Endothelial cell of umbilical vein (primary cell): ENCODE measurements around the gene ANKRD12. TPM values are rescaled to one million over a fixed set of nuclear protein-coding genes. Genes with fewer than 3 reads are reported as not detected.

Experiments used
- BruUV-seq: library from RNA; stranded (reverse); fragments of 400-500 nt; replicated peaks from 2 replicates; lab custom pipeline; 2021; lab: Mats Ljungman, UMichigan
- CTCF ChIA-PET: fragments of 300-600, 350-600 bp; sonication (Branson Sonifier 250); formaldehyde crosslinking; loops from one replicate; lab custom pipeline; 2021; ENCODE audit warnings: antibody characterized with exemption, inconsistent platforms; lab: Charles Lee
- POLR2A ChIA-PET: fragments of 300-600, 350-600 bp; sonication (Branson Sonifier 250); formaldehyde crosslinking; loops from one replicate; lab custom pipeline; 2021; ENCODE audit warnings: antibody characterized with exemption, inconsistent platforms; lab: Charles Lee
- DNase-seq: peaks from one replicate; pipeline ENCODE4 v3.0.0-alpha.2; 2011; ENCODE audit warnings: low read depth, low spot score
- FAIRE-seq: peaks from 2 replicates; lab custom pipeline; 2011; peaks lifted over from hg19 to GRCh38; lab: Jason Lieb, UNC
- H2AFZ ChIP-seq: 2 replicates; pipeline ENCODE4 v1.6.0; 2012; ENCODE audit warnings: low read depth, low read length, control low read depth, inconsistent platforms
- H3K27ac ChIP-seq: 2 replicates; pipeline ENCODE4 v1.5.1; 2011; ENCODE audit warnings: low read depth, mild to moderate bottlenecking, control low read depth, low read length, moderate library complexity; ENCODE audit not compliant: insufficient read depth
- H3K27me3 ChIP-seq, 2 experiments: 2 replicates each; pipeline versions ENCODE4 v1.6.0 to v1.6.1; 2011; ENCODE audit warnings: low read length in 2 of 2, mixed read lengths in 1 of 2; ENCODE audit not compliant: control insufficient read depth in 2 of 2, insufficient read depth in 2 of 2
- H3K36me3 ChIP-seq, 2 experiments: 2 replicates in 1 of 2; 3 replicates in 1 of 2; pipeline ENCODE4 v1.5.1; 2011; ENCODE audit warnings: low read length in 2 of 2, mild to moderate bottlenecking in 1 of 2, moderate library complexity in 1 of 2; ENCODE audit not compliant: control insufficient read depth in 2 of 2, insufficient read depth in 2 of 2; ENCODE audit errors: extremely low read depth in 1 of 2
- H3K4me1 ChIP-seq: 3 replicates; pipeline ENCODE4 v1.5.1; 2011; ENCODE audit warnings: mild to moderate bottlenecking, low read length; ENCODE audit not compliant: control insufficient read depth, insufficient read depth; ENCODE audit errors: extremely low read depth
- H3K4me2 ChIP-seq: 2 replicates; pipeline ENCODE4 v1.6.1; 2011; ENCODE audit warnings: low read length, control low read depth, mixed read lengths; ENCODE audit not compliant: insufficient read depth
- H3K4me3 ChIP-seq, 3 experiments: fragments of 200-600 bp in 1 of 3; sonication (generic), shearing (Covaris generic) in 1 of 3; replicated peaks in 1 of 3; 2 replicates each; pipeline ENCODE4 v1.5.1; 2011 to 2016; ENCODE audit warnings: control low read depth in 3 of 3, low read length in 3 of 3, mild to moderate bottlenecking in 2 of 3, inconsistent platforms in 1 of 3, low read depth in 1 of 3, moderate library complexity in 1 of 3; ENCODE audit not compliant: insufficient read depth in 1 of 3
- H3K79me2 ChIP-seq: 2 replicates; pipeline ENCODE4 v1.6.0; 2012; ENCODE audit warnings: low read length, inconsistent platforms; ENCODE audit not compliant: control insufficient read depth, insufficient read depth
- H3K9ac ChIP-seq: replicated peaks from 2 replicates; pipeline ENCODE3; 2011; ENCODE audit warnings: low read length, control low read depth; ENCODE audit not compliant: insufficient read depth; ENCODE audit errors: extremely low read depth
- H3K9me1 ChIP-seq: replicated peaks from 3 replicates; pipeline ENCODE4 v1.6.0; 2011; ENCODE audit warnings: mild to moderate bottlenecking, low read length; ENCODE audit not compliant: control insufficient read depth, insufficient read depth; ENCODE audit errors: extremely low read depth
- H3K9me3 ChIP-seq: replicated peaks from 2 replicates; pipeline ENCODE4 v1.5.1; 2012; ENCODE audit warnings: low read length, inconsistent platforms; ENCODE audit not compliant: control insufficient read depth, insufficient read depth
- H4K20me1 ChIP-seq: replicated peaks from 2 replicates; pipeline ENCODE3; 2011; ENCODE audit warnings: mild to moderate bottlenecking, low read length; ENCODE audit not compliant: control insufficient read depth, insufficient read depth; ENCODE audit errors: extremely low read depth
- EZH2 ChIP-seq: IDR thresholded peaks from 2 replicates; pipeline ENCODE4 v1.6.1; 2012; ENCODE audit warnings: borderline replicate concordance, low read depth, mild to moderate bottlenecking, moderate library complexity, low read length, inconsistent platforms; ENCODE audit not compliant: severe bottlenecking
- FOS ChIP-seq: IDR thresholded peaks from 2 replicates; pipeline ENCODE4 v1.6.1; 2011; ENCODE audit warnings: mild to moderate bottlenecking, low read length, moderate library complexity, borderline replicate concordance; ENCODE audit not compliant: insufficient read depth
- GATA2 ChIP-seq: IDR thresholded peaks from 2 replicates; pipeline ENCODE4 v1.7.0; 2011; ENCODE audit warnings: low read depth, mild to moderate bottlenecking, moderate library complexity, mixed read lengths, low read length; ENCODE audit not compliant: insufficient read length, insufficient read depth
- JUN ChIP-seq: IDR thresholded peaks from 2 replicates; pipeline ENCODE4 v1.6.1; 2011; ENCODE audit warnings: borderline replicate concordance, low read depth; ENCODE audit not compliant: insufficient read length, insufficient read depth
- MYC ChIP-seq: IDR thresholded peaks from one replicate; pipeline ENCODE4 v1.6.1; 2011; ENCODE audit warnings: mild to moderate bottlenecking, low read depth, low read length
- POLR2AphosphoS5 ChIP-seq: IDR thresholded peaks from 2 replicates; pipeline ENCODE4 v1.6.1; 2012; ENCODE audit warnings: low read depth, mild to moderate bottlenecking, control low read depth, low read length, moderate library complexity; ENCODE audit not compliant: insufficient read depth
- dilution Hi-C: fragments of 300-500 bp; cut with MboI; formaldehyde crosslinking; loops from one replicate; pipeline ENCODE4 v1.15.0; 2019; ENCODE audit warnings: low sequenced_read_pairs; ENCODE audit not compliant: extremely low pct_ligation_motif_present
- intact Hi-C: fragments of 100-400 bp; cut with micrococcal nuclease; formaldehyde crosslinking; loops from one replicate; pipeline ENCODE4 v1.10.0; 2022
- polyA plus RNA-seq, 4 experiments: library from polyadenylated mRNA; depleted of rRNA in 3 of 4; stranded (reverse) in 3 of 4; unstranded in 1 of 4; fragments of >200 nt; gene quantifications; 2 replicates each; pipeline versions ENCODE4 v1.2.1 to v1.2.3, GENCODE V29; 2011 to 2012; ENCODE audit warnings: missing spikeins in 1 of 4
- total RNA-seq: library from RNA; stranded (reverse); gene quantifications from 2 replicates; pipeline ENCODE4 v1.2.3, GENCODE V29; 2021

The ANKRD12 gene
- total and polyA plus RNA-seq, 2 donors (not counting 3 experiments of a cell fraction or from before 2014, with no cell fraction given), result 1.5 to 25.4 TPM

DNA sequence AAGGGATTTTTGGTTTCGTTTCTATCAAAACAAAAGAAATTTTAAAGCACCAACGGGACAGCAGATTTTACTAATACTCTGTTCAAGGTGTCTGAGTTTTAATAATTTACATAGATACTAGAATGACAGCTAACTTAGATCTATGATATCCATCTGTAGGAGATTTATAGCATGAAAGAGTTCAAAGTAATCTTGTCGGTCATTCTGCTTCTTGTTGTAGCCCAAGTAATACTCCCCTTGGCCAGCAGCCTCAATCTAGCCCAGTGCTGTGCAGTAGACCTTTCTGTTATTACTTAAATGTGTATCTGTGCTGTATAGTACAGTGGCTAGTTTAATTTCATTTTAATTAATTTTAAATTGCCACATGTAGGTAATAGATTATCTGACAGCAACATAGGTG lies 44.7 kb downstream of the ANKRD12 start:
- no peaks in the 10 kb centered on the region for H3K36me3 ChIP-seq
- no peaks in the 10 kb centered on the region for H4K20me1 ChIP-seq
- H3K4me2 ChIP-seq, result no peak overlapping the region
- no peaks in the 10 kb centered on the region for H3K27me3 ChIP-seq
- no peak overlapping the region for H3K4me3 ChIP-seq
- no peaks in the 10 kb centered on the region for H3K9me1 ChIP-seq
- POLR2A ChIA-PET, result no interaction called here
- no peak for FAIRE-seq
- peaks cover 30% of the 10 kb centered on the region for H3K4me1 ChIP-seq
- DNase-seq, result no peak
- CTCF ChIA-PET, result interaction anchor here (1.1 to 1.5 kb wide), 3 partner anchors 44 to 336 kb away, joined by 3 to 4 read pairs (median 3); partner anchors contain the start of gene ANKRD12
- peaks cover 47% of the 10 kb centered on the region for H3K79me2 ChIP-seq
- intact Hi-C loops (no loop called here), dilution Hi-C loops (no loop called here)
- no TSS peak for BruUV-seq
- no peaks in the 10 kb centered on the region for H3K9me3 ChIP-seq
- H3K27ac ChIP-seq, result no peak overlapping the region
- no peak overlapping the region for H2AFZ ChIP-seq
- TF ChIP-seq MYC, result no peak
- no peak for TF ChIP-seq JUN
- no peak overlapping the region for H3K9ac ChIP-seq

GRCh38 chr18:9182852-9183399 lies 46.3 kb downstream of the ANKRD12 start:
- H3K27ac ChIP-seq, result no peak overlapping the region
- H3K4me3 ChIP-seq, result no peak overlapping the region
- dilution Hi-C loops, result no loop called here
- no TSS peak for BruUV-seq
- H3K9ac ChIP-seq, result no peak overlapping the region
- H3K36me3 ChIP-seq, result no peaks in the 10 kb centered on the region
- H3K4me2 ChIP-seq, result no peak overlapping the region
- ChIA-PET POLR2A (no interaction called here), CTCF (no interaction called here)
- DNase-seq (no peak), FAIRE-seq (no peak)
- TF ChIP-seq FOS (no peak), GATA2 (no peak), POLR2AphosphoS5 (no peak), EZH2 (no peak)
- H3K4me1 ChIP-seq, result peaks cover 27% of the 10 kb centered on the region
- H3K27me3 ChIP-seq, result no peaks in the 10 kb centered on the region
- H3K9me3 ChIP-seq, result no peaks in the 10 kb centered on the region
- no peaks in the 10 kb centered on the region for H3K9me1 ChIP-seq
- no peak overlapping the region for H2AFZ ChIP-seq
- H3K79me2 ChIP-seq, result peaks cover 36% of the 10 kb centered on the region
- intact Hi-C loops, result no loop called here
- no peaks in the 10 kb centered on the region for H4K20me1 ChIP-seq
